Bone marrow (tissue), 2 donors: ENCODE measurements around the gene CCDC57.

Source experiments
- DNase-seq, 2 donors: peaks; one replicate each; lab custom pipeline; 2025; lab: John Stamatoyannopoulos, UW

CCDC57 gene

DNA sequence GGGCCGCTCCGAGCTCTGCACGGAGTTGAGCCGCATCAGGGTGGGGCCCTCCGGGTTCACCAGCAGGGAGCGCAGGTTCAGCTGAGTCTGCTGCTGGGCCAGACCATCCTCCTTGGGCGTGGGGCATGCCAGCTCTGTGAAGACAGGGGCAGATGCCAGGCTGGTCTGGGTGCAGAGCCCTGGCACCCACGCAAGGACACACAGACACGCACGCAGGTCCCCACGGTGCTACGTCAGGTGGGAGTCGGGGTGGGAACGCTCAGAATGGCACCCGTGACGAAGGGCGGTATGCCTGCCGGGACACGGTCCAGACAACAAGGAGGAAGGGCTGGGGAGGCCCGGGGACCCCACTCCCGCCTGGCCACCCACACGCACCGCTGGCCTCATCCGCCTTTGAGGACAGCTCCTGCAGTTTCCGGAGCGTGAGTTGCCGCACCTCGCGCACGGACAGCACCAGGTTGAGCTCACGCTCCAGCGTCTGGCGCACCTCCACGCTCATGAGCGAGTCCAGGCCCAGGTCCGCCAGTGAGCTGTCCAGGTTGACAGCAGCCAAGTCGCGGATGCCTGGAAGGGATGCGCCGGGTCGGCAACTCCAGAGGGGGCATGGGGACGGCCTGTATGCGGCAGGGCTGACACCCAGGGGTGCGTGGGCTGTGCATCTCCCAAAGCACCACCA is 131.7 kb downstream of the CCDC57 start:
- no peak for DNase-seq

- DNase-seq, result no peak
Measured at GRCh38 chr17:82080048-82080788, 132.4 kb downstream of the CCDC57 start.

DNA sequence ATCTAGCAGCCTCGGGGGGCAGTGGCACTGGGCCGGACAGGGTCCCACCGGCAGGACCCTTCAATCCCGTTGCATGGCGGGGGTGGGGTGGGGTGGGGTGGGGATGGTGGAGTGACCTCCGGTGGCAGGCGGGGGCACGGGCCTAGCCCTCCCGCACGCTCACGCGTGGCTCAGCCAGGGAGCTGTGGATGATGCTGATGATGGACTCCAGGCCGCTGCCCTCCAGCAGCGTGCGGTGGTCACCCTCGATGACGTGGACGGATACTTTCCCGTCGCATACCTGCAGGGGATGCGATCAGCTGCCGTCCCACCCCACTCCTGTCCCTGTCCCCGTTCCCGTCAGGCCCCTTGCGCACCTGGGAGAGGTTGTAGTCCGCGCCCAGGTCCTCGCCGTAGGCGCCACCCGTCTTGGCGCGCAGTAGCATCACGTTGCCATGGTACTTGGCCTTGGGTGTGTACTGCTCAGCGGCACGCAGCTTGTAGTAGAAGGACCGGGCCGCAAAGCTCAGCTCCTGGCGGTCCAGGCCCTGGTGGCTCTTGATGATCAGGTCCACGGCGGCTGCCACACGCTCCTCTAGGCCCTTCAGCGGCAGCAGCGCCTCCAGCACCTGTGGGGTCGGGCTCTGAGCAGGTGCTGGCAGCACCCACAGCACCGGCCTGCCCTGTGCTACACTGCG is 133.5 kb downstream of the CCDC57 start:
- DNase-seq, result no peak

DNA sequence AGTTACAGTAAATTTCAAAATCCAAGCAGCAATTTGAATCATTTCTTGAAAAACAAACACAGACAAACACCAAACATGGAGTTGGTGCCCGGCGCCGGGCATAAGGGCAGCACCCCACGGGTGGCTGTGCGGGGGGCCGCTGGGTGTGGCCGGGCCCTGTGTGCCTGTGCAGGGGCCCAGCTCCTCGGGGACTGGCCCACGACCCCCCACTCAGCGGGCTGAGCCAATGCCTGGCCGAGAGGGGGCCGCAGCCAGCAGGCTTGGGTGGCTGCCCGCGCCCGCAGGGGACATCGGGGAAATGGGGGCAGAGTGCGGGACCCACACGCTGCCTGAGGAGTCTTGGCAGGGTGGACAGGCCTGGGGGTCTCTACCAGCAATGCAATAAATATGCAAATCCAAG is 134.2 kb downstream of the CCDC57 start:
- no peak for DNase-seq

DNA sequence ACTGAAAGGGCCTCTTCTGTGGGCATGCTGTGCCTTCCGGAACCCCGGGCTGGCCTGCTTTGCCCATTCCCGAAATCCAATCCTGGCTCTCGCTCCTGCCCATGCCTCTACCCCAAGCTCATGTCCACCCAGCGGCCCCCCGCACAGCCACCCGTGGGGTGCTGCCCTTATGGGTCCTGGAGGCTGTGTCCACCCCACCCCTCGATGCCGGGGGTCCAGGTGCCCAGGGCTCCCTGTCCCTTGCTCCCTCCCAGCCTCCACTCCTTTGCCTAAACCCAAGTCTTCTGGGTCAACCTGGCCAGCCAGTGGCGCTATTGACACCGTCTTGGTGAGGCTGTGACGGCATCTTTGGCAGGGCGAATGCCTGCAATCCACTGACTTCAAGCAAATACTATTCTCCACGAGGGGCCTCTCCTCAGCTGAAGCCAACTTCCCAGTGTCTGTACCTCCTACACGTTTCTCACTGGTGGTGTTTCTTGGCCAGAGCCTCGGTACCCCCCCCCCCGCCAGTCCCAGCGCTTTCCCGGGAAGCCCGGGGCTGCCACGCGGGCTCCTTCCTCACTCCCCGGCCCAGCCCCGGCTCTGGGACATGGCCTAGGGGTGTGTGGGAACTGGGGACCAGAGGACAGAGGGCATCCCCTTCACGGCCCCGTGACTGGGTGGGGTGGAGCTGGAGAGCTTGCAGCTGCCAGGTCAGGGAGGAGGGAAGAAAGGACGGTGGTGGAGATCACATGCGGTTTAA is 134.9 kb downstream of the CCDC57 start:
- DNase-seq, result no peak

GRCh38 chr17:82076785-82077591 is 135.7 kb downstream of the CCDC57 start:
- no peak for DNase-seq

DNA sequence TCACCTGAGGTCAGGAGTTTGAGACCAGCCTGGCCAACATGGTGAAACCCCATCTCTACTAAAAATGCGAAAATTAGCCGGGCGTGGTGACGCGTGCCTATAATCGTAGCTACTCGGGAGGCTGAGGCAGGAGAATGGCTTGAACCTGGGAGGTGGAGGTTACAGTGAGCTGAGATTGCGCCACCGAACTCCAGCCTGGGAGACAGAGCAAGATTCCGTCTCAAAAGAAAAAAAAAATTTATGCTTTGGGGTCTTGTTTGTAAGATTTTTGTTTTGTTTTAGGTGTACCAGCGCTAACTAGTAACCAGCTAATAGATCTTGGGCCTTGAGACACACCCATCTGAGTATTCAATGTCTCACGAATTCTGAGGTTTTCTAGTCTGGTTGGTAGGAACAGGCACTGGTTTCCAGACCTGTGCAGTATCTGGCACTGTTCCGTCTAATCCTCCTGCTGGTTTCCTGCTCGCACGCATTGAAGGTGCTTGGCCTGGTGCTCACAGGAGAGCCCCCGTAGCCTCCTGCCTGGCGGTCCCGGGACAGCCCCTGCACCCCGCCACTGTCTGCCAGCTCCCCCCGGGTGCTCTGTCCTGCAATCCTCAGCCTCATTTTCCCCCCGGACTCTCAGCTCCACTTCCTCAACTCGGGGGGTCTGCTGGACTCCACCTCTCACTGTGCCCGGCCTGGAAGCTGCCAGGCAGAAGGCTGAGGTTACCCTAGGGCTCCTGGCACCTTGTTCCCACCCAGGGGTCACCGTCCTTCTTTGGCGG is 136.4 kb downstream of the CCDC57 start:
- no peak for DNase-seq

DNA sequence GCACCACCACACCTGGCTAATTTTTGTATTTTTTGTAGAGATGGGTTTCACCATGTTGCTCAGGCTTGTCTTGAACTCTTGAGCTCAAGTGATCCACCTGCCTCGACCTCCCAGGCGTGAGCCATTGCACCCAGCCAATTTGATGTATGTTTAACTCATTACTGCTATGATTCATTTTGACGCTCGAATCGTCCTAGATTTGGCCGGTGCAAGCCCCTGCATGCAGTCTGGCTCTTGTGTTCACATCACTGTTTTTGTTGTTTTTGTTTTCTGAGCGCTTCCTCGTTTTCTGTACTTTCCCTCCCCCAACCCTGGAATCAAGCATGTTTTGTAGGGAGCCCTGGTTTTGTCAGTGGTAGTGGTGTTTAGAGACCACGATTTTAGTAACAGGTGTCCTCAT is 139.2 kb downstream of the CCDC57 start:
- DNase-seq, result no peak

DNA sequence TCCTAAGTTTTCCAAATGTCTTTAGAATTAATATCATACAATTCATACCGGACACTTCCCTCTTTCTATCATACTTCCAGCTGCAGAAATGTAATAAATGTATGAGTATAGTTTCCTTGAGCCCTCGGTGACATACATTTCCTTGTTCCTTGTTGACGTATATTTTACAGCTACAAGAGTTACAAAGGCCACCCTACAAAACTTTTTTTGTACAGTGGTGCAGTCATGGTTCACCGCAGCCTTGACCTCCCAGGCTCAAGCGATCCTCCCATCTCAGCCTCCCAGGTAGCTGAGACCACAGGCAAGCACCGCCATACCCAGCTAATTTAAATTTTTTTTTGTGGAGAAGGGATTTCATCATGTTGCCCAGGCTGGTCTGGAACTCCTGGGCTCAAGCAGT is 139.8 kb downstream of the CCDC57 start:
- no peak for DNase-seq

DNA sequence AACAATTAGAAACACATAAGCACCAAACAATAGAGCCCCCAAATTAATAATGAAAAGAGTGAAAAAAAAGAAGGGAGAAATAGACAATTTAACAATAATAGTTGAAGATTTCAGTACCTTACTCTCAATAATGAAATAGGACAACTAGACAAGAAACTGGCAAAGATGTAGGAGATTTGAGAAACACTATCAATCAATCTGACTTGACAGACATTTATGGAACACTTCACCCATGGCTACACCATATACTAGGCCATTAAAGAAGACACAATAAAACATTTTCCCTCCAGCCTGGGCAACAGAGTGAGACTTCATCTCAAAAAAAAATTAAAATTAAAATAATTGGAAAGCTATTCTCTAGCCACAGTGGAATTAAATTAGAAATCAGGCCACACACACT is 142.0 kb downstream of the CCDC57 start:
- no peak for DNase-seq

- peak; percentile 6 to 44 for DNase-seq
Measured at GRCh38 chr17:82065638-82066303, 146.9 kb downstream of the CCDC57 start, which contains the start of gene DUS1L. Gene DUS1L, minus strand, starts transcription at chr17:82065804. Its CDS starts 745 bp downstream, at chr17:82065059.

DNA sequence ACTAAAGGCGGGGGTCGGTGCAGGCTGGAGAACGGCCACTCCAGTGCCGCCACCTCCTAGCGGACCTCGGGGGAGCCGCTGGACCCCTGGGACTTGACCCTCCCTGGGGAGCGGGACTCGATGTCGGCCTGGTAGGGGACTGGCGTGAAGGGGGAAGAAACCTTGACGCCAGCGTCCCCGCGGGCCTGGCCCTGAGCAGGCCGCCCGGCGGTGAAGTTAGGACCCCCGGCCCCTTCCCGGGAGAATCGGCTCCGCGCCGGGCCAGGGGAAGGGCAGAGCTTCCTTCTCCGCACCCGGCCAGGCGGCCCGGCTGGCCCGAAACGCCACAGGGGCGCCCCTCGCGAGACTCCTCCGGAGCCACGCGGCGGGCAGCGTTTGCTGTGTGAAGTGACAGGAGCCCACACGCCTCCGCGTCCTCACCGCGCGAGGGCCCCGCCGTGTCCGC is 147.4 kb downstream of the CCDC57 start:
- DNase-seq, result no peak

GRCh38 chr17:82064433-82065192 is 148.0 kb downstream of the CCDC57 start:
- DNase-seq, result no peak

DNA sequence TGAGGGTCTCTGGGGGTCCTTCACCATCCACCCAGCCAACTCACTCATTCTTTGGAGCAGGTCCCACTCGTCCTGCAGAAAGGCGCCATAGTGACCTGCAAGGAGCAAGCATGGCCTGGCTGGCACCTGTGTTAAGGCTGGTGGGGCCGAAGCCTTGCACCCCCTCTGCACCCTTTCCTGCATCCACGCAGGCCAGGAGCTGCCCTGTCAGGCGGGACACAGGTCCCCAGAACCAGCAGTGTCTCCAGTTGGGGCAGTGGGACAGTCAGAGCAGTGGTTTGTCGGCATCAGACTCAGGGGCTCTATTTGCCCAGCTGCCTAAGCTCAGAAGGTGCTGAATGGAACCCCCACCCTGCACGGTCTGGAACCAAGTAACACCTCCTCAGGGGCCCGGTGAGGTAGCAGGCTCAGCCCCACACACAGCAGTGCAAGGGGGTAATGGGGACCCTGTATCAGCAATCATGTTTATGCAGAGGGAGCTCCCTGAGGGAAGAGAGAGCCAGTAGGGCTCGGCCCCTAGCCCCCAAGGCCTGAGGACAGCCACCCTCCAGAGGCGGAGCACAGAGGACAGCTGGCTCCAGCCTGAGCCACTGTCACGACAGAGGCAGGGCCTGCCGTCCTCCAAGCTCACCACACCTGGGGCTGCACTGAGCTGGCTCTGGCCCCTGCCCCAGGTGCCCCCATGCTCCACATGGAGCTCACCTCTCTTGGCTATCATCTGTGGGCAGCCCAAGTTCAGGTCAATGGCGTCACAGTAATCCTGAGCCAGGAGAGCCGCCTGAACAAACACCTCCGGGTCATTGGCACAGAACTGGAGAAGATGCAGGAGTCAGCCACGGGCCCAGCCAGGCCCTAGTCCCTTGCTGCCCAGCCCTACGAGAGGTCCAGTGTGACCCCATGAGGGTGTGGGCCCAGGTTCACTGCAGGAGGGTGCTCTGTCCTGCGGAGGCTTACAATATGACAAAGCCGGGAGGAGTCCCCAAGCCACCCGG is 148.9 kb downstream of the CCDC57 start:
- DNase-seq, result no peak

DNA sequence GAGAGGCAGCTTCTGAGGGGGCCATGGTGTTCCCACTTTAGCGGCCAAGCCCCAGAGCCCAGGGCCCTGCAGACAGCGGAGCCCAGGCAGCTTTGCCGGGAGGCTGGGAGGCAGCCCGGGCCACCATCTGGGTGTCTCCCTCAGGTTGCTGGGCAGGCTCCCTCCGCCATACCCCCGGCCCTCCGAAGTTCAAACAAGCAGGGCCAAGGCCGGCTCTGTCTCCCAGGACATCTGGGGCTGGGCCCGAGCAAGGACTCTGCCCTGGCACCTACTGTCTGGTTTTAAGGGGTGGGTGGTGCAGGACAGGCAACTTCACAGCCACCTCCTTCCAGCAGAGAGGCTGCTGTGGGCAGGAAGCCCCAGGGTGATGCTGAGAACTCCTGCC is 149.7 kb downstream of the CCDC57 start:
- DNase-seq, result no peak

DNA sequence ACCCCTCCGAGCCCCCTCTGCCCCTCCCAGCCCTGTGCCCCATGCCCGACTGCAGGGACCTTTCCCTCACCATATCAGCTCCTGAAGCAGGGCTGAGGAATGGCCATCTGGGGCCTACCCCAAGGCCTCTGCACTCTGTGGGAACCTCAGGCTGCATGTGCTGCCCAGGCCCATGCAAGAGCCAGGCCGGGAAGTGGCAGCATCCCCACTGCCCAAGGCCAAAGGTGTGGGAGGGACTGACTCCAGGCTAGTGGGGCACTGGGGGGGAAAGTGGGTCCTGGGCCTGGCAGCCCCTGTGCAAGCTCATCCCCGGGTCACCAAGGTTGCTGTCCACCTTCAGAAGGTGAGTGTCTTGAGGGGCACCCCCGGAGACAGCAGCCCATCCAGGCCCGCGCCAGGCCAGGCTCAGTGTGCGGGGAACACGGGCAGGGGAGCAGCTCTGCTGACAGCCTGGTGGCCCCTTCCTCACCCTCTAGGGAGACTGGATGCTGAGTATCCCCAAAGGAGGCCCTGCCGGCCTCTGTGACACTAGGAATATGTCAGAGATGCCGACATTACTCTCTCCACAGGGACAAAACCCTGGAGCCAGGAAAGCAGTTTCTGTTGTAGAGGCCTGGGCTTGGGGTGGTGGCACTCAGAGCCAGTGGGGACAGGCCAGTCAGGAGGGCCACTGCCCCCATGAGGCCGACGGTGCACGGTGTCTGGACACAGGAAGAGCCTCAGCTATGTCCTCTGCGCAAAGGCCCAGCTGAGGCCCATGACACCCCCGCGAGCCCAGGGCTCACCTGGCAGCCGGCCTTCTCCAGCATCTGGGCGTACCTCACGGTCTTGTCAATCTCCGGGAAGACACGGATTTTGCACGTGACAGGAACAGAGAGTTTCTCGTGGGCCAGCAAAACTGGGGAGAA is 150.3 kb downstream of the CCDC57 start:
- DNase-seq, result no peak
